22Rv1 (cell line): ENCODE data around the gene TRIM36.

Source experiments
- CTCF ChIP-seq: fragments of 450-650 bp; IDR thresholded peaks from 2 replicates; pipeline ENCODE4 v1.5.1; 2017; ENCODE audit warnings: mild to moderate bottlenecking
- ZFX ChIP-seq: fragments of 450-650 bp; IDR thresholded peaks from 2 replicates; pipeline ENCODE4 v1.6.1; 2017; ENCODE audit warnings: antibody characterized with exemption, borderline replicate concordance

GRCh38 chr5:115147052-115147451, 22.7 kb downstream of the TRIM36 start:
- TF ChIP-seq CTCF (no peak), ZFX (no peak)
